AG04449 (cell line): ENCODE results near the gene AFAP1.

Experiments used
- CTCF ChIA-PET: fragments of 350-600 bp; formaldehyde crosslinking; extraction: SDS; loops from one replicate; lab custom pipeline; 2021; ENCODE audit warnings: antibody characterized with exemption; lab: Yijun Ruan, JAX
- POLR2A ChIA-PET: fragments of 400-600, 350-600 bp; formaldehyde crosslinking; extraction: SDS; loops from one replicate; lab custom pipeline; 2020; ENCODE audit warnings: antibody characterized with exemption, inconsistent platforms; lab: Yijun Ruan, JAX
- DNase-seq: peaks from one replicate; pipeline ENCODE4 v3.0.0-alpha.2; 2010; ENCODE audit warnings: low read depth, low spot score
- H3K4me3 ChIP-seq: 2 replicates; pipeline ENCODE4 v1.5.1; 2011; ENCODE audit warnings: low read depth, mild to moderate bottlenecking, control low read depth, low read length
- TF ChIP-seq, protein P1 (sequence below): IDR thresholded peaks from one replicate; pipeline ENCODE4 v1.5.1; 2011; ENCODE audit warnings: mild to moderate bottlenecking, moderate library complexity, low read length, control low read depth, inconsistent platforms; ENCODE audit not compliant: insufficient read depth; ENCODE audit errors: missing control alignments

AFAP1 gene

DNA sequence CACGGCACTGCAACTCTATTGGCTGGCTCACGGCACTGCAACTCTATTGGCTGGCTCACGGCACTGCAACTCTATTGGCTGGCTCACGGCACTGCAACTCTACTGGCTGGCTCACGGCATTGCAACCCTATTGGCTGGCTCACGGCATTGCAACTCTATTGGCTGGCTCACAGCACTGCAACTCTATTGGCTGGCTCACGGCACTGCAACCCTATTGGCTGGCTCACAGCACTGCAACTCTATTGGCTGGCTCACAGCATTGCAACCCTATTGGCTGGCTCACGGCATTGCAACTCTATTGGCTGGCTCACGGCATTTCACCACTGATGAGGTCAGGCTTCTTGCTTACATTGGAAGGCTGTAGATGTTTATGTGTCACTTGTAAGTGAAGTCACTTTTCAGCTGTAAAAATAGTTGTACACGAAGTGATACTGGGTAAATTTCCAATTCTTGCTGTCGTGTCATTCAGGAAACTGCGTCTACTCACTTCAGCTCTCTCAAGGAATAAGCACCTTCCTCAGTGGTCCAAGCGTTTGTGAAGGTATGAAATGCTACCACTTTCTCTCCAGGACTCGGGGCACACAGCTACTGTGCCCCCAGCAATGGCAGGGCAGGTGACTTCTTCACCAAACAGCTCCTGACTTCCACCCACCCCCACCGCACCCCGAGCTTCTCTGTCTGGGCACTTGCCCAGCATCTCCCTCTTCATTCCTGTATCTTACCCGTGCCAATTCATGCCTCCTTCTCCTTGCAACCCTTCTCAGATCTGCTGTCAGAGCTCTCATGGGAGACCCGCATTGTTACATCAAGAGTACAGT is 141.3 kb downstream of the AFAP1 start:
- CTCF ChIA-PET = interaction anchor here (1.0 to 13.3 kb wide), 3 partner anchors 19 to 188 kb away, joined by 3 to 193 read pairs (median 136); no protein-coding TSS in a partner anchor
- H3K4me3 ChIP-seq = no peak overlapping the region
- POLR2A ChIA-PET = interaction anchor here (0.6 kb wide), 1 partner anchor 181 kb away, joined by 3 read pairs; no protein-coding TSS in a partner anchor

DNA sequence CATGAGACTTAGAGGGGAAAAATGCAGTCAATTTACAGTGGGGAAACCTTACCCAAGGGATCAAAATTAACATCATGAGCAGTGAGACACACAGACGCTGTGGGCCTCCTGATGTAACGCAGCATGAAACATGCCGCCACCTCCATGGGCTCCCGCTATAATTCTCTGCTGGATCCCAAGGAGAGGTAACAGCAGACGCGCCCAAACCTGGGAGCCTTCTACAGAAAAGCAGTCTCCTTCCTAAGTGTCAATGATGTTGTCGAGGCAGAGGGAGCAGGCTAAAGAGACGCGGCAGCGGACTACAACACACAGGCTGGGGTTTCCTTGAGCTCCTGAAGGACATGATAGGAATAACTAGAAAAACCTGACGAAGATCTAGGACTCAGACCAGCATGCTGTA is 142.3 kb downstream of the AFAP1 start:
- ChIA-PET POLR2A (no interaction called here), CTCF (interaction anchor here (1.3 kb wide), 1 partner anchor 190 kb away, joined by 4 read pairs; no protein-coding TSS in a partner anchor)
- TF ChIP-seq, protein P1, sequence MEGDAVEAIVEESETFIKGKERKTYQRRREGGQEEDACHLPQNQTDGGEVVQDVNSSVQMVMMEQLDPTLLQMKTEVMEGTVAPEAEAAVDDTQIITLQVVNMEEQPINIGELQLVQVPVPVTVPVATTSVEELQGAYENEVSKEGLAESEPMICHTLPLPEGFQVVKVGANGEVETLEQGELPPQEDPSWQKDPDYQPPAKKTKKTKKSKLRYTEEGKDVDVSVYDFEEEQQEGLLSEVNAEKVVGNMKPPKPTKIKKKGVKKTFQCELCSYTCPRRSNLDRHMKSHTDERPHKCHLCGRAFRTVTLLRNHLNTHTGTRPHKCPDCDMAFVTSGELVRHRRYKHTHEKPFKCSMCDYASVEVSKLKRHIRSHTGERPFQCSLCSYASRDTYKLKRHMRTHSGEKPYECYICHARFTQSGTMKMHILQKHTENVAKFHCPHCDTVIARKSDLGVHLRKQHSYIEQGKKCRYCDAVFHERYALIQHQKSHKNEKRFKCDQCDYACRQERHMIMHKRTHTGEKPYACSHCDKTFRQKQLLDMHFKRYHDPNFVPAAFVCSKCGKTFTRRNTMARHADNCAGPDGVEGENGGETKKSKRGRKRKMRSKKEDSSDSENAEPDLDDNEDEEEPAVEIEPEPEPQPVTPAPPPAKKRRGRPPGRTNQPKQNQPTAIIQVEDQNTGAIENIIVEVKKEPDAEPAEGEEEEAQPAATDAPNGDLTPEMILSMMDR = no peak
- DNase-seq = no peak
- no peak overlapping the region for H3K4me3 ChIP-seq

More for the DNA sequence above, 141.3 kb downstream of the AFAP1 start:
- TF ChIP-seq, protein P1 = no peak
- no peak for DNase-seq

DNA sequence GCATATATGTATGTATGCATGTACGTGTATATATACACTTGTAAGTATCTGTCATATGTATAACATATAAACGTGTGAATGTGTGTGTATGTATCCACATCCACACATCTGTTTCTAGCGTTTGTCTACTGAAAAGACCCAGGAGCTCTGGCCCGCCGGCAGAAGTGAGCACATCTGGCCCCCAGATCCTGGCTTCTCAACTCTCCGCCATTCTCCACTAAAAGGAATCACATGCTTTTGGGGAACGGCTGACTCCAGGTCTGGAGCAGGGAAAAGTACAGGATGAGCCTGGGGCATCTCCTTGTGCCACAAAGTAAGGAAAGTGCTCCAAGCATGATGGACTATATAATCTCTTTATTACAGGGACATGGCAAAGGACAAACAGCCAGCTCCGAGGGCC is 143.7 kb downstream of the AFAP1 start:
- H3K4me3 ChIP-seq = no peak overlapping the region
- DNase-seq = no peak
- ChIA-PET POLR2A (no interaction called here), CTCF (interaction anchor here (8.3 kb wide), 1 partner anchor 7 kb away, joined by 105 read pairs; no protein-coding TSS in a partner anchor)
- TF ChIP-seq, protein P1 = no peak

DNA sequence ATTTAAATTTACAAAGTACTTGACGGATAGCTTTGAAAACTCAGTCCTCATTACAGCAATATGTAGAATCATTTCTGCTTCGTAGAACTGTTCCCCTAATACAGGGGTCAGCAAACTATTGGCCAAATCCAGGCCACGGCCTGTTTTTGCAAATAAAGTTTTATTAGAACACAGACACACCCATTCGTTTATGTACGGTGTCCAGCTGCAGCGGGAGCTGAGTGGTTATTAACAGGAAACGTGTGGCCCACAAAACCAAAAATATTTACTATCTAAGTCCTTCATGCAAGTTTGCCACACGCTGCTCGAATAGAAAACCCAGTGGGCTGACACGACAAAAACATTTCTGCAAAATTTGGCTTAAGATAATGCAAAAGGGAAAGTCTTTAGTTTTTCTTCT is 146.5 kb downstream of the AFAP1 start:
- H3K4me3 ChIP-seq = no peak overlapping the region
- ChIA-PET CTCF (interaction anchor here (0.9 to 8.3 kb wide), 2 partner anchors 10 to 193 kb away, joined by 3 to 105 read pairs; no protein-coding TSS in a partner anchor), POLR2A (no interaction called here)
- no peak for DNase-seq
- TF ChIP-seq, protein P1 = no peak

DNA sequence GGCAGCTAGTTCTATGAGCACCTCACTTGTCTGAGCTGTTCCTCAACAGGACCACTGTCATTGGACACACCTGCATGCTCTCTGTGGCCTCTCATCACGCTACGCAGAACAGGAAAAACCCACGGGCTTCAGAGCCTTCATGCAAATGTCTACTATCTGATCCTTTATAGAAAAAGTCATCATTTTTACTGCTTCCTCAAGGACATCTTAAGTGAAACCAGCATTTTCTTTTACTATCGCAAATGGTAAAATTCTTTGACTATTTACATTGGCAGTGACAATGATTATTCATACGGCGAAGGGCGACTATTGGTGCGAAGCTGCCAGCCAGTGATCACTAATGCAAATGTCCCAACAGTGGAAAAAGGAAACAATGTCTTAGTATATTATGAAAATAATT is 147.0 kb downstream of the AFAP1 start:
- H3K4me3 ChIP-seq = no peak overlapping the region
- TF ChIP-seq, protein P1 = no peak
- ChIA-PET POLR2A (no interaction called here), CTCF (interaction anchor here (0.9 to 8.3 kb wide), 3 partner anchors 10 to 195 kb away, joined by 3 to 105 read pairs (median 5); no protein-coding TSS in a partner anchor)
- no peak for DNase-seq

DNA sequence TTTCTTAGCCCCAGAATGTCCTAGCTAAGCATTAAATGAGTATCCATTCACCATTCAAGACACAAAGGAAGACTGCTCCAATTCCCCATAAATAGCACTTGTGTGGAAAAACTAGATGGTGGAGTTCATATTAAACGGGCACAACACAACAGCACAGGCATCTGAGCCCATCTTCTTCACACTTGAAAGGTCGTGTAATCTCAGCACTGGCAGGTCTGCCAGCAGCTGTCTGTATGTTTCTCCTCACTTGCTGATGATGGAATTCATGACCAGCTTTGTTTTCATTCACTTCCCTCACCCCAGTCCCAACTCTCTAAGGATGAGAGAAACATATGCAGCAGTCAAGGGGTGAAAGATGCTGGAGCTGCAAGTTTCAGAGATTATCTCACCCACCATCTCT is 148.7 kb downstream of the AFAP1 start:
- DNase-seq = no peak
- CTCF ChIA-PET = interaction anchor here (1.2 to 8.3 kb wide), 4 partner anchors 10 to 197 kb away, joined by 3 to 105 read pairs (median 4); no protein-coding TSS in a partner anchor

More for the DNA sequence above, 148.7 kb downstream of the AFAP1 start:
- POLR2A ChIA-PET = no interaction called here
- H3K4me3 ChIP-seq = no peak overlapping the region
- TF ChIP-seq, protein P1 = no peak
